Prostate gland (tissue), 2 donors: Measurements from ENCODE around the gene BRSK2.

Source experiments
- POLR2A ChIP-seq: fragments of 450-650 bp; IDR thresholded peaks from one replicate; pipeline ENCODE4 v1.6.1; 2016; ENCODE audit warnings: antibody characterized with exemption, mild to moderate bottlenecking
- TF ChIP-seq, protein P1 (sequence below), 4 experiments: fragments of 200-600 bp in 2 of 4; fragments of 450-650 bp in 2 of 4; sonication (generic) in 2 of 4; IDR thresholded peaks; 1 replicate in 3 of 4; 2 replicates in 1 of 4; pipeline ENCODE4 v1.5.1; 2016 to 2019; ENCODE audit warnings: antibody characterized with exemption in 4 of 4, mild to moderate bottlenecking in 2 of 4, moderate library complexity in 2 of 4

DNA sequence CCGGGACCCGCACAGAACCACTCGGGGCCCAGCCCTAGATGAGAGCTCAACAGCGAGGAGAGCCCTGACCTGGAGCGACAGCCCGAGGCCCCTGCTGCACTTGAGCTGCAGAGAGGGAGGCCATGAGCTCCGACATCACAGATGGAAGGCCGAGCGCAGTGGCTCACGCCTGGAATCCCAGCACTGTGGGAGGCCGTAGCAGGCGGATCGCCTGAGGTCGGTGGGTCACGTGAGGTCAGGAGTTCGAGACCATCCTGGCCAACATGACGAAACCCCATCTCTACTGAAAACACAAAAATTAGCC lies 13.8 kb upstream of the BRSK2 start:
- TF ChIP-seq, protein P1, sequence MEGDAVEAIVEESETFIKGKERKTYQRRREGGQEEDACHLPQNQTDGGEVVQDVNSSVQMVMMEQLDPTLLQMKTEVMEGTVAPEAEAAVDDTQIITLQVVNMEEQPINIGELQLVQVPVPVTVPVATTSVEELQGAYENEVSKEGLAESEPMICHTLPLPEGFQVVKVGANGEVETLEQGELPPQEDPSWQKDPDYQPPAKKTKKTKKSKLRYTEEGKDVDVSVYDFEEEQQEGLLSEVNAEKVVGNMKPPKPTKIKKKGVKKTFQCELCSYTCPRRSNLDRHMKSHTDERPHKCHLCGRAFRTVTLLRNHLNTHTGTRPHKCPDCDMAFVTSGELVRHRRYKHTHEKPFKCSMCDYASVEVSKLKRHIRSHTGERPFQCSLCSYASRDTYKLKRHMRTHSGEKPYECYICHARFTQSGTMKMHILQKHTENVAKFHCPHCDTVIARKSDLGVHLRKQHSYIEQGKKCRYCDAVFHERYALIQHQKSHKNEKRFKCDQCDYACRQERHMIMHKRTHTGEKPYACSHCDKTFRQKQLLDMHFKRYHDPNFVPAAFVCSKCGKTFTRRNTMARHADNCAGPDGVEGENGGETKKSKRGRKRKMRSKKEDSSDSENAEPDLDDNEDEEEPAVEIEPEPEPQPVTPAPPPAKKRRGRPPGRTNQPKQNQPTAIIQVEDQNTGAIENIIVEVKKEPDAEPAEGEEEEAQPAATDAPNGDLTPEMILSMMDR (IDR thresholded peaks at IDR 0.05) = no peak
- TF ChIP-seq POLR2A = no peak
